Measurements from ENCODE around the gene CDK10. TPM values are rescaled to one million over a fixed set of nuclear protein-coding genes. Genes with fewer than 3 reads are reported as not detected.

CDK10 gene
- total and polyA plus RNA-seq, 10 of the 15 experiments (the other 5 are each of a cell fraction or from before 2014, with no cell fraction given): 1.5 to 58.7 (median 36.0) TPM

- TF ChIP-seq SMAD5 (IDR thresholded peaks at IDR 0.05; ENCODE audit: low read depth): peak; percentile 92
- no peak for TF ChIP-seq KAT2A (conservative IDR thresholded peaks at IDR 0.05; ENCODE audit: control insufficient read depth, low read depth, low read length)
- peak; percentile 96 for TF ChIP-seq PML (IDR thresholded peaks at IDR 0.05; ENCODE audit: low read length)
- TF ChIP-seq, protein P1, sequence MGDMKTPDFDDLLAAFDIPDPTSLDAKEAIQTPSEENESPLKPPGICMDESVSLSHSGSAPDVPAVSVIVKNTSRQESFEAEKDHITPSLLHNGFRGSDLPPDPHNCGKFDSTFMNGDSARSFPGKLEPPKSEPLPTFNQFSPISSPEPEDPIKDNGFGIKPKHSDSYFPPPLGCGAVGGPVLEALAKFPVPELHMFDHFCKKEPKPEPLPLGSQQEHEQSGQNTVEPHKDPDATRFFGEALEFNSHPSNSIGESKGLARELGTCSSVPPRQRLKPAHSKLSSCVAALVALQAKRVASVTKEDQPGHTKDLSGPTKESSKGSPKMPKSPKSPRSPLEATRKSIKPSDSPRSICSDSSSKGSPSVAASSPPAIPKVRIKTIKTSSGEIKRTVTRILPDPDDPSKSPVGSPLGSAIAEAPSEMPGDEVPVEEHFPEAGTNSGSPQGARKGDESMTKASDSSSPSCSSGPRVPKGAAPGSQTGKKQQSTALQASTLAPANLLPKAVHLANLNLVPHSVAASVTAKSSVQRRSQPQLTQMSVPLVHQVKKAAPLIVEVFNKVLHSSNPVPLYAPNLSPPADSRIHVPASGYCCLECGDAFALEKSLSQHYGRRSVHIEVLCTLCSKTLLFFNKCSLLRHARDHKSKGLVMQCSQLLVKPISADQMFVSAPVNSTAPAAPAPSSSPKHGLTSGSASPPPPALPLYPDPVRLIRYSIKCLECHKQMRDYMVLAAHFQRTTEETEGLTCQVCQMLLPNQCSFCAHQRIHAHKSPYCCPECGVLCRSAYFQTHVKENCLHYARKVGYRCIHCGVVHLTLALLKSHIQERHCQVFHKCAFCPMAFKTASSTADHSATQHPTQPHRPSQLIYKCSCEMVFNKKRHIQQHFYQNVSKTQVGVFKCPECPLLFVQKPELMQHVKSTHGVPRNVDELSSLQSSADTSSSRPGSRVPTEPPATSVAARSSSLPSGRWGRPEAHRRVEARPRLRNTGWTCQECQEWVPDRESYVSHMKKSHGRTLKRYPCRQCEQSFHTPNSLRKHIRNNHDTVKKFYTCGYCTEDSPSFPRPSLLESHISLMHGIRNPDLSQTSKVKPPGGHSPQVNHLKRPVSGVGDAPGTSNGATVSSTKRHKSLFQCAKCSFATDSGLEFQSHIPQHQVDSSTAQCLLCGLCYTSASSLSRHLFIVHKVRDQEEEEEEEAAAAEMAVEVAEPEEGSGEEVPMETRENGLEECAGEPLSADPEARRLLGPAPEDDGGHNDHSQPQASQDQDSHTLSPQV (IDR thresholded peaks at IDR 0.05): no peak
- TF ChIP-seq GATAD2B (conservative IDR thresholded peaks at IDR 0.05; ENCODE audit: low read depth): peak; percentile 88
- TF ChIP-seq RAD51 (IDR thresholded peaks at IDR 0.05): no peak
- TF ChIP-seq ELK1 (IDR thresholded peaks at IDR 0.05; ENCODE audit: low read depth, low read length): peak; percentile 48; the same call in 1 of the 2 replicates
- TF ChIP-seq STAT3 (IDR thresholded peaks at IDR 0.05; ENCODE audit: low read depth, low read length): no peak
- no peak for TF ChIP-seq JUNB (IDR thresholded peaks at IDR 0.05)
- no peak for TF ChIP-seq JUND (IDR thresholded peaks at IDR 0.05; ENCODE audit: low read depth, low read length)
- TF ChIP-seq EP300 (IDR thresholded peaks at IDR 0.05; ENCODE audit: borderline replicate concordance in 1 of 2, control insufficient read depth in 1 of 2, low read depth in 2 of 2, low read length in 2 of 2): no peak
- TF ChIP-seq TBL1XR1 (IDR thresholded peaks at IDR 0.05; ENCODE audit: low read depth, low read length): no peak
- TF ChIP-seq SPI1 (IDR thresholded peaks at IDR 0.05; ENCODE audit: borderline replicate concordance, insufficient read depth, low read depth, low read length): no peak
- no peak for TF ChIP-seq FOS (IDR thresholded peaks at IDR 0.05; ENCODE audit: borderline replicate concordance, extremely low read depth, insufficient read length)
- no peak for TF ChIP-seq YBX1 (IDR thresholded peaks at IDR 0.05)
- TF ChIP-seq CHD1 (IDR thresholded peaks at IDR 0.05; ENCODE audit: low read depth, low read length): no peak
- TF ChIP-seq, protein P2, sequence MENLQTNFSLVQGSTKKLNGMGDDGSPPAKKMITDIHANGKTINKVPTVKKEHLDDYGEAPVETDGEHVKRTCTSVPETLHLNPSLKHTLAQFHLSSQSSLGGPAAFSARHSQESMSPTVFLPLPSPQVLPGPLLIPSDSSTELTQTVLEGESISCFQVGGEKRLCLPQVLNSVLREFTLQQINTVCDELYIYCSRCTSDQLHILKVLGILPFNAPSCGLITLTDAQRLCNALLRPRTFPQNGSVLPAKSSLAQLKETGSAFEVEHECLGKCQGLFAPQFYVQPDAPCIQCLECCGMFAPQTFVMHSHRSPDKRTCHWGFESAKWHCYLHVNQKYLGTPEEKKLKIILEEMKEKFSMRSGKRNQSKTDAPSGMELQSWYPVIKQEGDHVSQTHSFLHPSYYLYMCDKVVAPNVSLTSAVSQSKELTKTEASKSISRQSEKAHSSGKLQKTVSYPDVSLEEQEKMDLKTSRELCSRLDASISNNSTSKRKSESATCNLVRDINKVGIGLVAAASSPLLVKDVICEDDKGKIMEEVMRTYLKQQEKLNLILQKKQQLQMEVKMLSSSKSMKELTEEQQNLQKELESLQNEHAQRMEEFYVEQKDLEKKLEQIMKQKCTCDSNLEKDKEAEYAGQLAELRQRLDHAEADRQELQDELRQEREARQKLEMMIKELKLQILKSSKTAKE (IDR thresholded peaks at IDR 0.05; ENCODE audit: low read depth, poor library complexity, severe bottlenecking): no peak
- 0 out of 2 replicates have a peak, but pooled peaks have one; percentile 71 for TF ChIP-seq HDAC2 (IDR thresholded peaks at IDR 0.05)
- TF ChIP-seq SRF (IDR thresholded peaks at IDR 0.05; ENCODE audit: low read depth in 2 of 2, low read length in 2 of 2): no peak
- no peak for TF ChIP-seq RELA (IDR thresholded peaks at IDR 0.05; ENCODE audit: borderline replicate concordance, partially characterized antibody)
- TF ChIP-seq, protein P3, sequence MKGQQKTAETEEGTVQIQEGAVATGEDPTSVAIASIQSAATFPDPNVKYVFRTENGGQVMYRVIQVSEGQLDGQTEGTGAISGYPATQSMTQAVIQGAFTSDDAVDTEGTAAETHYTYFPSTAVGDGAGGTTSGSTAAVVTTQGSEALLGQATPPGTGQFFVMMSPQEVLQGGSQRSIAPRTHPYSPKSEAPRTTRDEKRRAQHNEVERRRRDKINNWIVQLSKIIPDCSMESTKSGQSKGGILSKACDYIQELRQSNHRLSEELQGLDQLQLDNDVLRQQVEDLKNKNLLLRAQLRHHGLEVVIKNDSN (IDR thresholded peaks at IDR 0.05; ENCODE audit: borderline replicate concordance, extremely low read length, insufficient read depth, low read depth, low read length): no peak
- TF ChIP-seq TAF1 (IDR thresholded peaks at IDR 0.05; ENCODE audit: borderline replicate concordance, low read depth, low read length): peak; percentile 71
- peak; percentile 9 for TF ChIP-seq SIX5 (IDR thresholded peaks at IDR 0.05; ENCODE audit: low read depth, low read length, severe bottlenecking)
These were observed at the start of gene CDK10 (continued) for GRCh38 chr16:89686520-89687091.
